Right lobe of liver (tissue), 6 donors: ENCODE measurements around the gene LTBP1. TPM values are rescaled to one million over a fixed set of nuclear protein-coding genes. Genes with fewer than 3 reads are reported as not detected.

Experiments used
- ATAC-seq, 4 donors: fragments of 200-7000 bp; cut with Tn5 transposase; one replicate each; pipeline ENCODE4 v1.9.1; 2020; ENCODE audit warnings: mild to moderate bottlenecking in 4 of 4, moderate library complexity in 4 of 4
- DNase-seq, 3 donors: peaks; one replicate each; pipeline ENCODE4 v3.0.0-alpha.2; 2020
- H3K27ac ChIP-seq, 3 donors: fragments of 200-600 bp; one replicate each; pipeline ENCODE4 v1.8.0; 2022
- H3K27me3 ChIP-seq, 2 donors: fragments of 200-600 bp; one replicate each; pipeline ENCODE4 v1.8.0; 2022
- H3K36me3 ChIP-seq, 4 donors: fragments of 200-600 bp; sonication (generic) in 1 of 4; one replicate each; pipeline versions ENCODE4 v1.5.1 to v1.8.0; 2017 to 2022; ENCODE audit warnings: control low read depth in 1 of 4
- H3K4me1 ChIP-seq, 4 donors: fragments of 200-600 bp; sonication (generic) in 1 of 4; one replicate each; pipeline versions ENCODE4 v1.5.1 to v1.8.0; 2017 to 2022; ENCODE audit warnings: control low read depth in 1 of 4
- H3K4me3 ChIP-seq, 3 donors: fragments of 200-600 bp; one replicate each; pipeline ENCODE4 v1.8.0; 2022
- H3K9me3 ChIP-seq, 4 donors: fragments of 200-600 bp; sonication (generic) in 1 of 4; one replicate each; pipeline versions ENCODE4 v1.5.1 to v1.8.0; 2017 to 2022; ENCODE audit warnings: control low read depth in 1 of 4
- POLR2A ChIP-seq: fragments of 450-650 bp; IDR thresholded peaks from one replicate; pipeline ENCODE4 v1.6.1; 2017; ENCODE audit warnings: antibody characterized with exemption, mild to moderate bottlenecking
- WGBS: methylation state at CpG from one replicate; pipeline ENCODE4 v1.1.6; 2018; ENCODE audit warnings: low coverage, low lambda C conversion rate; ENCODE audit not compliant: insufficient coverage; ENCODE audit errors: missing lambda C conversion rate; 5-methylcytosine and 5-hydroxymethylcytosine counted together
- intact Hi-C, 2 donors: fragments of 100-400 bp; cut with DNase I; formaldehyde crosslinking; loops; one replicate each; pipeline versions ENCODE4 v1.11.2 to v1.14.1; 2022
- total RNA-seq, 6 experiments: library from RNA; depleted of rRNA in 2 of 6; stranded (reverse); fragments of >200 nt in 2 of 6; fragmentation: NEBNext Ultra II Directional in 3 of 6; extraction: Animal tissue kit (Norgen Biotek cat#: 25700) in 3 of 6; gene quantifications; one replicate each; pipeline versions ENCODE4 v1.1.0 to v1.2.4, GENCODE V29; 2016 to 2023
- TF ChIP-seq, protein P1 (sequence below), 4 donors: fragments of 200-600 bp in 3 of 4; fragments of 450-650 bp in 1 of 4; IDR thresholded peaks; one replicate each; pipeline versions ENCODE4 v1.5.1 to v1.8.0; 2016 to 2022; ENCODE audit warnings: antibody characterized with exemption in 4 of 4, mild to moderate bottlenecking in 2 of 4
- donor health status: DM: no; HTN: yes; CAD: no.
- donor health status: DM: no; HTN: no; CAD: no.
- donor health status: DM: no; HTN: no; CAD: no.
- donor health status: DM: no; HTN: yes; CAD: no.
- donor health status: DM: no; HTN: yes; CAD: no.

LTBP1 gene
- total RNA-seq, 6 experiments from 2014 or later: 5.4 to 14.2 (median 9.1) TPM

- TF ChIP-seq, protein P1, sequence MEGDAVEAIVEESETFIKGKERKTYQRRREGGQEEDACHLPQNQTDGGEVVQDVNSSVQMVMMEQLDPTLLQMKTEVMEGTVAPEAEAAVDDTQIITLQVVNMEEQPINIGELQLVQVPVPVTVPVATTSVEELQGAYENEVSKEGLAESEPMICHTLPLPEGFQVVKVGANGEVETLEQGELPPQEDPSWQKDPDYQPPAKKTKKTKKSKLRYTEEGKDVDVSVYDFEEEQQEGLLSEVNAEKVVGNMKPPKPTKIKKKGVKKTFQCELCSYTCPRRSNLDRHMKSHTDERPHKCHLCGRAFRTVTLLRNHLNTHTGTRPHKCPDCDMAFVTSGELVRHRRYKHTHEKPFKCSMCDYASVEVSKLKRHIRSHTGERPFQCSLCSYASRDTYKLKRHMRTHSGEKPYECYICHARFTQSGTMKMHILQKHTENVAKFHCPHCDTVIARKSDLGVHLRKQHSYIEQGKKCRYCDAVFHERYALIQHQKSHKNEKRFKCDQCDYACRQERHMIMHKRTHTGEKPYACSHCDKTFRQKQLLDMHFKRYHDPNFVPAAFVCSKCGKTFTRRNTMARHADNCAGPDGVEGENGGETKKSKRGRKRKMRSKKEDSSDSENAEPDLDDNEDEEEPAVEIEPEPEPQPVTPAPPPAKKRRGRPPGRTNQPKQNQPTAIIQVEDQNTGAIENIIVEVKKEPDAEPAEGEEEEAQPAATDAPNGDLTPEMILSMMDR (IDR thresholded peaks at IDR 0.05): no peak
- TF ChIP-seq POLR2A: no peak
- Histone ChIP-seq H3K36me3 (no peaks in the 10 kb centered on the region), H3K9me3 (no peaks in the 10 kb centered on the region), H3K27ac (no peak overlapping the region), H3K4me1 (no peaks in the 10 kb centered on the region), H3K4me3 (no peak overlapping the region), H3K27me3 (no peaks in the 10 kb centered on the region)
- intact Hi-C loops: no loop called here
- ATAC-seq (no peak), DNase-seq (no peak)
- 84% methylated on average over 5 of the region's 5 CpGs for WGBS
Observed at GRCh38 chr2:33178209-33178608, 231.5 kb downstream of the LTBP1 start.

DNA sequence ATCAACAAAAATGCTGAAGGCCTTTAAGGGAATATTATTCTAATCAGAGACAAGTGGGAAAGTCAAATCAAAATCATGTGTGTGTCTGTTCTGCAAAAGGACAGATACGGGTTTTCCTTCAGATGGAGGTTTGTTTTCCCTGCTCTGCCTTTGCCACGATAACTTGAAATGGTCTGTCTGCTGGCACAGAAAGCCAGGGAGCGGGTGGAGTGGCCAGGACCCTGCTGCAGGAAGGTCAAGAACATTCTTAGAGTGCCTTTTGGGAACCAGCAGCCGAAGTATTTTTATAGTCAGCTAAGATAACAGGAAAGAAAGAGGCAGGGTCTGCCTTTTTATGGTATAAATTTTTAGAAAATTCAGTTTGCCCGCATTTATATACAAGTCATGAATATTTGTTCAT is 234.2 kb downstream of the LTBP1 start:
- Histone ChIP-seq H3K36me3 (no peaks in the 10 kb centered on the region), H3K4me3 (no peak overlapping the region), H3K27ac (no peak overlapping the region), H3K4me1 (no peaks in the 10 kb centered on the region), H3K9me3 (no peaks in the 10 kb centered on the region), H3K27me3 (no peaks in the 10 kb centered on the region)
- ATAC-seq: no peak
- 75% methylated on average over 4 of the region's 5 CpGs for WGBS
- no peak for DNase-seq
- no peak for TF ChIP-seq POLR2A
- TF ChIP-seq, protein P1 (IDR thresholded peaks at IDR 0.05): no peak
- intact Hi-C loops: no loop called here

DNA sequence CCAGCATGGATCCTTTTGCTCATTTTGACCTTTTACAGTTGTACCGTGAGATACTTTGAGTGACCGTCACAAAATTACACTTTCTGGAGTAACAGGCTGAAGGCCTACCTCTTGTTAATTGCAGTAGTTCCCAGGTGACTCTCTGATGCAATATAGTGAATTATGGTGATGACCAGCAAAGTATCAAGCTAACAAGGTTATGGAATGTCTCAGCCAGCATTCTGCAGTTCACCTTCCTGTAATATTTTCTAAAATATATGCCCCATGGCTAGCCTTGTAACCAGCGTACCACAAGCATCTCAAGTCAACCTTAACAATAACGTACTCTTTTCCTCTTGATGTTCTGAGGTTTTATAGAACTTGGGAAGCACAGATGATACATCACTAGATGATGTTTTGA is 234.7 kb downstream of the LTBP1 start:
- TF ChIP-seq, protein P1 (IDR thresholded peaks at IDR 0.05): no peak
- TF ChIP-seq POLR2A: no peak
- Histone ChIP-seq H3K27ac (no peak overlapping the region), H3K4me3 (no peak overlapping the region), H3K36me3 (no peaks in the 10 kb centered on the region), H3K27me3 (no peaks in the 10 kb centered on the region), H3K4me1 (no peaks in the 10 kb centered on the region), H3K9me3 (no peaks in the 10 kb centered on the region)
- intact Hi-C loops: no loop called here
- 84% methylated on average over 4 of the region's 4 CpGs for WGBS
- no peak for ATAC-seq
- DNase-seq: no peak

DNA sequence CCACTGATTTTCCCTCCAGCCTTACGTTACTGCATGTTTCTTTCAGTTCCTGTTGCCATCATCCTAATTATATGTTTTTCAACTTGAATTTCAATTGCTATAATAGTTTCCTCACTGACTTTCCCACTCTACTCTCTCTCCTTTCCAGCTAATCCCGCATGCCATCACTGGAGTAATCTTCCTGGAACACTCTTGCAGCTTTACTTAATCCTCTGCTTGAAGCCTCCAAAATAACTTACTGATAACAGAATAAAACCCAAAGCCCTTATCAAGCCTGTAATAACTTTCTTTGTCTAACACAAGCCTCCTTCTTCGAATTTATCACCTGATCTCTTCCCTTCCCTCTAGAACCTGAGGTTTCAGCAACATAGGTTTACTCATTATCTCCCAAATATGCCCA is 237.3 kb downstream of the LTBP1 start:
- no peak for TF ChIP-seq POLR2A
- TF ChIP-seq, protein P1 (IDR thresholded peaks at IDR 0.05): no peak
- intact Hi-C loops: no loop called here
- H3K36me3 ChIP-seq: no peaks in the 10 kb centered on the region
- ATAC-seq (no peak), DNase-seq (no peak)
- H3K4me1 ChIP-seq: no peaks in the 10 kb centered on the region
- H3K9me3 ChIP-seq: no peaks in the 10 kb centered on the region
- H3K27ac ChIP-seq: no peak overlapping the region
- WGBS: 69% methylated on average over 3 of the region's 3 CpGs
- H3K4me3 ChIP-seq: no peak overlapping the region
- H3K27me3 ChIP-seq: no peaks in the 10 kb centered on the region

GRCh38 chr2:33186937-33187336 is 240.2 kb downstream of the LTBP1 start:
- no peak for DNase-seq
- no peak for TF ChIP-seq POLR2A
- no peak for ATAC-seq
- no peaks in the 10 kb centered on the region for H3K9me3 ChIP-seq
- H3K36me3 ChIP-seq: no peaks in the 10 kb centered on the region
- H3K27ac ChIP-seq: no peak overlapping the region
- no peak overlapping the region for H3K4me3 ChIP-seq
- intact Hi-C loops: no loop called here
- H3K27me3 ChIP-seq: no peaks in the 10 kb centered on the region
- no peaks in the 10 kb centered on the region for H3K4me1 ChIP-seq
- 87% methylated on average over 6 of the region's 6 CpGs for WGBS
